HG02610 (cell line): Measurements from ENCODE around the gene JPT2.

Experiments used
- ATAC-seq: cut with Tn5 transposase; IDR thresholded peaks from one replicate; pipeline ENCODE4 v1.9.1; 2021; ENCODE audit warnings: mild to moderate bottlenecking, moderate library complexity; ENCODE audit not compliant: unreplicated experiment

The JPT2 gene

DNA sequence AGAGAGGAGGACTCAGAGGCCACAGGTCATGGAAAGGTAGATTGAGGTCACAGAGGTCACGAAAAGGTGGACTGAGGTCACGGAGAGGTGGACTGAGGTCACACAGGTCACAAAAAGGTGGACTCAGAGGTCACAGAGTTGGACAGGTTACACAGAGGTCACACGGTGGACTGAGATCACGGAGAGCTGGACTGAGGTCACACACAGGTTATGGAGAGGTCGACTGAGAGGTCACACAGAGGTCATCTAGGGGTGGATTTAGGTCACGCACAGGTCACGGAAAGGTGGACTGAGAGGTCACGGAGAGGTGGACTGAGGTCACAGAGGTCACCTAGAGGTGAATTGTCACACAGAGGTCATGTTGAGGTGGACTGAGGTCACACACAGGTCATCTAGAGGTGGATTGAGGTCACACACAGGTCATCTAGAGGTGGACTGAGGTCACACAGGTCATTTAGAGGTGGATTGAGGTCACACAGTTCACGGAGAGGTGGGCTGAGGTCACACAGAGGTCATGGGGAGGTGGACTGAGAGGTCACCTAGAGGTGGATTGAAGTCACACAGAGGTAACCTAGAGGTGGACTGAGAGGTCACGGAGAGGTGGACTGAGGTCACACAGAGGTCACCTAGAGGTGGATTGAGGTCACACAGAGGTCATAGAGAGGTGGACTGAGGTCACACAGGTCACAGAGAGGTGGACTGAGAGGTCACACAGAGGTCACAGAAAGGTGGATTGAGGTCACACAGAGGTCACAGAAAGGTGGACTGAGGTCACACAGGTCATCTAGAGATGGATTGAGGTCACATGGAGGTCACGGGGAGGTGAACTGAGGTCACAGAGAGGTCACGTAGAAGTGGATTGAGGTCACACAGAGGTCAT lies 26.7 kb upstream of the JPT2 start:
- ATAC-seq: no peak

DNA sequence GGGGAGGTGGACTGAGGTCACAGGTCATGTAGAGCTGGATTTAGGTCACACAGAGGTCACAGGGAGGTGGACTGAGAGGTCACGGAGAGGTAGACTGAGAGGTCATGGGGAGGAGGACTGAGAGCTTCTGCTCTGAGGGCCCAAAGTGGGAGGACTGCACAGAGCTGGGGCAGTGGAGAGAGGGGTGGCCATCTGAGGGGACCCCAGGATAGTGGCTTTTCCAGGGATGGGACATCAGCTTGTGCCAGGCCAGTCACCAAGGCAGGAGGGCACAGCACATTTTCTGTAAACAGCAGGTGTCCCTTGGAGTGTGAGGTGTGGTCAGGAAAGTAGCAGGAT lies 26.1 kb upstream of the JPT2 start:
- ATAC-seq: no peak

DNA sequence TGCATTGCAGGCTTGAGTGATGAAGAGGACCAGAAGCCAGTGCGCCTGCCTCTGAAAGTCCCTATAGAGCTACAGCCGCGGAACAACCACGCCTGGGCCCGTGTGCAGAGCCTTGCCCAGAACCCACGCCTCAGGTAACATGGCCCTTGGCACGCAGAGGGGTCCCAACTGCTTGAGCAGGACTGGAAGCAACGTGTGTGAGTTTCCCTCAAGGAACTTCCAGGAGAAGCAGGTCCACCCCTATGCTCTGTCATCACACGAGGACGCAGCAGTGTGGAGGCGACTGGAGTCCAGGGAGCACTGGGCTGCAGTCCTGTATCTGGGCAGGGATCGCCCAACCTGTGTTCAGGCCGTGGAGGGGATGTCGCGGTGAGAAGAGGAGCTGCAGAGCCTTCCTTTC lies 25.1 kb upstream of the JPT2 start:
- ATAC-seq: no peak

DNA sequence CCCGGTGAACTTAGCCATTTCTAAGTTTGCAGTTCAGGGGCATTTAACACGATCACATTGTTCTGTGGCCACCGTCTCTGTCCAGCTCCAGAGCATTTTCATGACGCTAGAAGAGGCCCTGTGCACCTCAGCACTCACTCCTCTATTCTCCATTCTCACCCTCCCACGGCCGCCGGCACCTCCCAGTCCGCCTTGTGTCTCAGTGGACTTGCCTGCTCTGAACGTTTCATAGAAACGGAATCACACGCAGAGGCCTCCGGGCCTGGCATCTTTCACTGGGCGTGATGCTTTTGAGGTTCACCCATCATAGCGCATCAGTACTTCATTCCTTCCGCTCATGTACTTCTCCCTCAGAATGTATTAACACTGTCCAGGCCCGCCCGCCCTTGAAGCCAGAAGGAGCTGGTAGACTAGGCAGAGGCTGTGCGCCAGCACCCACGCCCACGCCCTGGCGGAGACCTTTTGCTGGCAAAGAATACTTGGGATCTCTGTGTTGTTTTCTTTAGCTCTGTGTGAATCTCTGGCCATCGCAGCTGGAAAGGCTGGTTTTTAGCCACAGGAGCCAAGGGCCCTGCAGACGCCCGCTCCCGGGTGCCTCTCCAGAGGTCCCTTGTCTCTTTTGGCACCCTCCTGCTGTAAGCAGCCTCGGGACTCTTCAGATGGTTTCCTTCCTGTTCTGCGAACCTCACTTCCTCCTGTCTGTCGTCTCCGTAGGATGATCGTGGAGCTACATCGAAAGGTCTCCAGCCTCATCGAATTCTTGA lies 23.4 kb upstream of the JPT2 start:
- no peak for ATAC-seq

- no peak for ATAC-seq
These were observed 22.7 kb upstream of the JPT2 start for GRCh38 chr16:1655269-1655807.

DNA sequence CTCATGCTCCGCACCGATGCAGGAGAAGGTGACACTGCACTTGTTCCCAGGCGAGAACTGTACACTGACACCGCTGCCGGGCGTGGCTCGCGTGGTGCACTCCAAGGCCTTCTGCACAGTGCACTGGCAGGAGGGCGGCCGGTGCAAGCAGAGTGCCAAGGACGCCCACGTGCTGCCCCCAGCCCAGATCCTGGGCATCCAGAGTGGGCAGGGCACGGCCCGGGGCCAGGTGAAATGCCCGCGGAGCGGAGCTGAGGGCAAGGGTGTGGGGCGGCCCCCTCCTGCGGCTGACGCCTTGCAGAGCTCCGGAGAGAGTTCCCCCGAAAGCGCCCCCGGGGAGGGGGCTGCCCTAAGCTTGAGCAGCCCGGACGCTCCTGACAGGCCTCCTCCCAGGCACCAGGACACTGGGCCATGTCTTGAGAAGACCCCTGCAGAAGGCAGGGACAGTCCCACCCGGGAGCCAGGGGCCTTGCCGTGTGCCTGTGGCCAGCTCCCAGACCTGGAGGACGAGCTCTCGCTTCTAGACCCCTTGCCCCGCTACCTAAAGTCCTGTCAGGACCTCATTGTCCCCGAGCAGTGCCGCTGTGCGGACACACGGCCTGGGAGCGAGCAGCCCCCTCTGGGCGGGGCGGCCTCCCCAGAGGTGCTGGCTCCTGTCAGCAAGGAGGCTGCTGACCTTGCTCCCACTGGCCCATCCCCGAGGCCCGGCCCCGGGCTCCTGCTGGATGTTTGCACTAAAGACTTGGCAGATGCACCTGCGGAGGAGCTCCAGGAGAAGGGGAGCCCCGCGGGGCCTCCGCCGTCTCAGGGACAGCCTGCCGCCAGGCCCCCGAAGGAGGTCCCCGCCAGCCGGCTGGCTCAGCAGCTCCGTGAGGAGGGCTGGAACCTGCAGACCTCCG lies 21.9 kb upstream of the JPT2 start:
- no peak for ATAC-seq

DNA sequence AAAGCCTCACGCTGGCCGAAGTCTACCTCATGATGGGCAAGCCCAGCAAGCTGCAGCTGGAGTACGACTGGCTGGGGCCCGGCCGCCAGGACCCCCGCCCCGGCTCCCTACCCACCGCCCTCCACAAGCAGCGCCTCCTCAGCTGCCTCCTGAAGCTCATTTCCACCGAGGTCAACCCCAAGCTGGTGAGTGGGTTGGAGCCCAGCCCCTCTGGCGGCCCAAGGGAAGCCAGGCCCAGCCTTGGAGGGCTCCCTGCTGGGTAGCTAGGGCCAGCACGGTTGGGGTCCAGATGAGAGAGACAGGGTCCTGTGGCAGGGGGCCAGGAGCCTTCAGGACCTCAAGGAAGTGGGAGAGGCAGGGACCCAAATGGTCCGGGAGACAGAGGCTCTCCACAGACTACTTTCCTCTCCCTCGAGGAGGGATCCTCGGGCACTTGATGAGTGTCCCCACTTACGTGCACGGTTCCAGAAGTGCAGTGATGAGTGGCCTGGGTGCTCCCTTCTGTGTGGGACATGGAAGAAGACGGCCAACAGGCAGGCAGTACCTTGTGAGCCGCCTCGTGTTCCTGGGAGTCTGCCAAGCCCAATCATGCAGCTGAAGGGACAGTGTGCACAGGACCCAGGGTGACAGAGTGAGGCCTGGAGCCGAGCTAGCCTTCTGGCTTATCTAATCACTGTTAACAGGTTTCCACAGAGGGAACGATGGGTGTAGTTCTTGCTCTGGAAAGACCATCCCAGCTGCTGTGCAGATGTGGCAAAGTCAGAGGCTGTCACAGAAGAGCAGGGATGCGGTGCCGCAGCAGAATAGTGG lies 21.1 kb upstream of the JPT2 start:
- ATAC-seq: no peak

- no peak for ATAC-seq
These were observed 20.2 kb upstream of the JPT2 start for GRCh38 chr16:1657841-1658240.

GRCh38 chr16:1659031-1659430 lies 19.0 kb upstream of the JPT2 start:
- ATAC-seq: no peak

DNA sequence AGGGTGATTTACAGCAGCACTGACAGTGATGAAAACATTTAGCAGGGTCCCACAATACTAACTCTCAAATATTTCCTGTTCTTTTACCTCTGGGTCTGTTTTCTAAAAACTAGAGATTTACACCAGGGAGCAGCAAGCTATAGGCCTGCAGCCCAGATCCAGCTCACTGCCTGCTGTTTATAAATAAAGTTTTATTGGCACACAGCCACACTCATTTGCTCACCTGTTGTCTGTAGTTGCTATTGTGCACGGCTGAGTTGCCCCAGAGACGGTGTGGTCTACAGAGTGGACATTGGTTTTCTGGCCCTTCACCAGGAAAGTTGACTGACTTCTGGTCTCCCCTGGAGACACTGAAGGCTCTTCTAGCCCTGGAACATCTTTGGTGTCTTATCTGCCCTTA lies 16.3 kb upstream of the JPT2 start:
- ATAC-seq: no peak

- ATAC-seq: no peak
These were observed 15.5 kb upstream of the JPT2 start for GRCh38 chr16:1662543-1662942.

GRCh38 chr16:1665829-1666228 lies 12.2 kb upstream of the JPT2 start:
- no peak for ATAC-seq

DNA sequence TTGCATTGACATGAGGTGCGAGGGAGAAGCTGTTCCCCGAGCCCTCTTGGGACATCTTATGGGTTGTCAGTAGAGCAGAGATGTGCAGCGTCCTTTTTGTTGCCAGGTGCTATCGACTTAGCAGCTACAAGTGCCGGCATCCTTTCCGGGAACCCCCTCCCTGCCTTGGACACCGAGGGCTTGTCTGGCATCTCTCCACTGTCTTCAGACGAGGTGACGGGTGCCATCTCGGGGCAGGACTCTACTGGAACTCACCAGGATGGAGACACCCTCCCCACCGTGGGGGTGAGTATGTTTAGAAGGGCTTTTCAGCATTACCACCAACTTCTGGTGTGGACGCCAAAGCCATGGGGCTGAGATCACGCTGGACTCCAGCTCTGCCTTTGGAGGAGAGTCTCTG lies 11.8 kb upstream of the JPT2 start:
- ATAC-seq: no peak

- ATAC-seq: no peak
These were observed 10.8 kb upstream of the JPT2 start for GRCh38 chr16:1667271-1667670.

DNA sequence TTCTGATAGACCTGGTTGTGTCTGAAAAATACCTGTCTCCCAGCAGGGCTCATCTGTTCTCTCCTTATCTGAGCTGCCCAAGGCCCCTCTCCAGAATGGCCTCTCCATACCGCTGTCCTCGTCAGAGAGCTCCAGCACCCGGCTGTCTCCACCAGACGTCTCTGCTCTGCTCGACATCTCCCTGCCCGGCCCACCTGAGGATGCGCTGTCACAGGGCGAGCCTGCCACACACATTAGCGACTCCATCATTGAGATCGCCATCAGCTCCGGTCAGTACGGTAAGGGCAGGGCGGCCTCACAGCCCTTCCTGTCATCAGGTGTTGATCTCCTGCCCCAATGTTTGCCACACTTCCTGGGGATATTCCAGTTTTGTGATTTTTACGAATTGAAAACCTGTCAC lies 10.2 kb upstream of the JPT2 start:
- ATAC-seq: no peak

- no peak for ATAC-seq
These were observed 9.3 kb upstream of the JPT2 start for GRCh38 chr16:1668612-1669319.

- ATAC-seq: no peak
These were observed 8.4 kb upstream of the JPT2 start for GRCh38 chr16:1669698-1670097.

DNA sequence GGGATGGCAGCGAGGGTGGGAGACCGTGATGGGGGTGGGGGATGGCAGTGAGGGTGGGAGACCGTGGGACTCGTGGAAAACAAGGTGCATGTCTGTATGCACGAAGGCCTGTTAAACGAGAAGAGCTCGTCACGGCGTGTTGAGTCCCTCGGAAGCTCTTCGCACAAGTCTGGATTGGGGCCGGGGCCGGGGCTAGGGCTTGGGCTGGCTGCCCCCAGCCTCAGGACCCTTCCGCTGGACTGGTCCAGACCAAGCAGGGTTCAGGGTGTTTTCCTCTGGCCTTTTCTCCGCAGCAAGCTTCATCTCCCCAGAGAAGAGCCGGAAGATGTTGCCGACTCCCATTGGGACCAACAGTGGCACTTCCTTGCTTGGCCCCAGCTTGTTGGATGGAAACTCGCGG lies 7.7 kb upstream of the JPT2 start:
- no peak for ATAC-seq

- no peak for ATAC-seq
These were observed 7.2 kb upstream of the JPT2 start for GRCh38 chr16:1670866-1671265.
